Keratinocyte (primary cell): ENCODE data around the gene CAPN15. TPM values are rescaled to one million over a fixed set of nuclear protein-coding genes. Genes with fewer than 3 reads are reported as not detected.

Experiments used
- DNase-seq: peaks from one replicate; pipeline ENCODE4 v3.0.0-alpha.2; 2011; ENCODE audit warnings: low read depth, missing footprints, low spot score
- FAIRE-seq: peaks from 2 replicates; lab custom pipeline; 2011; peaks lifted over from hg19 to GRCh38; lab: Jason Lieb, UNC
- H2AFZ ChIP-seq: 2 replicates; pipeline ENCODE4 v1.6.0; 2012; ENCODE audit warnings: low read length, control low read depth, inconsistent platforms; ENCODE audit not compliant: control insufficient read depth
- H3K27ac ChIP-seq: 2 replicates; pipeline ENCODE4 v1.5.1; 2011; ENCODE audit warnings: low read length; ENCODE audit not compliant: control insufficient read depth, insufficient read depth
- H3K27me3 ChIP-seq: 3 replicates; pipeline ENCODE4 v1.6.0; 2011; ENCODE audit warnings: low read length; ENCODE audit not compliant: control insufficient read depth, insufficient read depth; ENCODE audit errors: extremely low read depth
- H3K36me3 ChIP-seq, 2 experiments: 2 replicates in 1 of 2; 3 replicates in 1 of 2; pipeline ENCODE4 v1.5.1; 2011; ENCODE audit warnings: low read length in 2 of 2, mild to moderate bottlenecking in 1 of 2; ENCODE audit not compliant: control insufficient read depth in 2 of 2, insufficient read depth in 2 of 2; ENCODE audit errors: extremely low read depth in 1 of 2
- H3K4me1 ChIP-seq: 3 replicates; pipeline ENCODE4 v1.5.1; 2011; ENCODE audit warnings: low read length; ENCODE audit not compliant: control insufficient read depth, insufficient read depth; ENCODE audit errors: extremely low read depth
- H3K4me2 ChIP-seq: 3 replicates; pipeline ENCODE4 v1.6.0; 2011; ENCODE audit warnings: low read depth, low read length; ENCODE audit not compliant: control insufficient read depth, insufficient read depth; ENCODE audit errors: extremely low read depth
- H3K4me3 ChIP-seq, 3 experiments: fragments of 200-600 bp in 1 of 3; sonication (generic) in 1 of 3; 2 replicates in 2 of 3; 3 replicates in 1 of 3; pipeline ENCODE4 v1.5.1; 2011 to 2016; ENCODE audit warnings: low read length in 3 of 3, mild to moderate bottlenecking in 3 of 3, control low read depth in 2 of 3, inconsistent platforms in 1 of 3, low read depth in 1 of 3, mixed read lengths in 1 of 3, mixed run types in 1 of 3, moderate library complexity in 1 of 3; ENCODE audit not compliant: control insufficient read depth in 2 of 3, insufficient read depth in 2 of 3; ENCODE audit errors: extremely low read depth in 1 of 3
- H3K79me2 ChIP-seq: 2 replicates; pipeline ENCODE4 v1.6.0; 2012; ENCODE audit warnings: low read length; ENCODE audit not compliant: control insufficient read depth, insufficient read depth
- H3K9ac ChIP-seq: 3 replicates; pipeline ENCODE4 v1.6.0; 2011; ENCODE audit warnings: low read length; ENCODE audit not compliant: control insufficient read depth, insufficient read depth; ENCODE audit errors: extremely low read depth
- H3K9me1 ChIP-seq: 3 replicates; pipeline ENCODE4 v1.6.0; 2011; ENCODE audit warnings: low read length; ENCODE audit not compliant: control insufficient read depth, insufficient read depth; ENCODE audit errors: extremely low read depth
- H3K9me3 ChIP-seq: 2 replicates; pipeline ENCODE4 v1.5.1; 2012; ENCODE audit warnings: low read depth, low read length; ENCODE audit not compliant: control insufficient read depth
- H4K20me1 ChIP-seq: 3 replicates; pipeline ENCODE4 v1.6.0; 2011; ENCODE audit warnings: low read length; ENCODE audit not compliant: control insufficient read depth, insufficient read depth; ENCODE audit errors: extremely low read depth
- CTCF ChIP-seq, 3 experiments: IDR thresholded peaks in 1 of 3; conservative IDR thresholded peaks in 1 of 3; optimal IDR thresholded peaks in 1 of 3; 2 replicates in 2 of 3; 3 replicates in 1 of 3; pipeline versions ENCODE3 to v1.5.1; 2011; ENCODE audit warnings: low read length in 3 of 3, mild to moderate bottlenecking in 3 of 3, moderate library complexity in 2 of 3, control low read depth in 1 of 3, inconsistent platforms in 1 of 3; ENCODE audit not compliant: insufficient read depth in 2 of 3; ENCODE audit errors: extremely low read depth in 1 of 3
- EZH2 ChIP-seq: IDR thresholded peaks from one replicate; pipeline ENCODE4 v1.6.1; 2012; ENCODE audit warnings: inconsistent platforms, mild to moderate bottlenecking, low read length, moderate library complexity
- dilution Hi-C: fragments of 300-500 bp; cut with MboI; formaldehyde crosslinking; loops from one replicate; pipeline ENCODE4 v1.7.0; 2020; ENCODE audit warnings: low sequenced_read_pairs; ENCODE audit not compliant: extremely low pct_ligation_motif_present
- polyA plus RNA-seq, 5 experiments: library from polyadenylated mRNA; depleted of rRNA in 3 of 5; stranded (reverse) in 3 of 5; stranded (forward) in 1 of 5; unstranded in 1 of 5; fragments of >200 nt; gene quantifications; 1 replicate in 1 of 5; 2 replicates in 3 of 5; 3 replicates in 1 of 5; pipeline versions ENCODE4 v1.2.1 to v1.2.3, GENCODE V29; 2011 to 2012; ENCODE audit warnings: missing spikeins in 2 of 5, low read depth in 1 of 5, low replicate concordance in 1 of 5

CAPN15 gene
- polyA plus RNA-seq, 1 donor (not counting 4 experiments of a cell fraction or from before 2014, with no cell fraction given): 7.9 TPM

GRCh38 chr16:586047-586644 is 58.6 kb downstream of the CAPN15 start:
- H3K4me2 ChIP-seq: no peak overlapping the region
- peaks cover 0 to 1% of the 10 kb centered on the region in 2 experiments for H3K36me3 ChIP-seq
- peaks cover 20% of the 10 kb centered on the region for H3K4me1 ChIP-seq
- peaks cover 17% of the 10 kb centered on the region for H3K79me2 ChIP-seq
- dilution Hi-C loops: no loop called here
- H3K9me3 ChIP-seq: no peaks in the 10 kb centered on the region
- no peak for DNase-seq
- TF ChIP-seq CTCF (optimal IDR thresholded peaks at IDR 0.05 in 1 of 3, IDR thresholded peaks at IDR 0.05 in 1 of 3, conservative IDR thresholded peaks at IDR 0.05 in 1 of 3; ENCODE audit: extremely low read depth in 1 of 3, insufficient read depth in 2 of 3, low read length in 3 of 3) (no peak), EZH2 (no peak)
- H3K4me3 ChIP-seq: no peak overlapping the region
- no peak for FAIRE-seq
- peaks cover 3% of the 10 kb centered on the region for H3K9me1 ChIP-seq
- no peak overlapping the region for H3K9ac ChIP-seq
- no peak overlapping the region for H2AFZ ChIP-seq
- H3K27me3 ChIP-seq: peaks cover 3% of the 10 kb centered on the region
- H4K20me1 ChIP-seq: peaks cover 7% of the 10 kb centered on the region
- H3K27ac ChIP-seq: no peak overlapping the region

GRCh38 chr16:586645-587590 is 59.4 kb downstream of the CAPN15 start:
- Histone ChIP-seq H3K9me1 (peaks cover 5% of the 10 kb centered on the region), H3K4me3 (peak overlapping the region in 1 of 3 experiments; percentile 90), H3K4me2 (peak overlapping the region; percentile 94), H3K27me3 (peaks cover 3% of the 10 kb centered on the region), H2AFZ (no peak overlapping the region), H3K36me3 (peaks cover 0 to 1% of the 10 kb centered on the region in 2 experiments), H3K9ac (peak overlapping the region; percentile 89), H3K27ac (no peak overlapping the region), H4K20me1 (peaks cover 10% of the 10 kb centered on the region), H3K79me2 (peaks cover 20% of the 10 kb centered on the region), H3K9me3 (no peaks in the 10 kb centered on the region), H3K4me1 (peaks cover 27% of the 10 kb centered on the region)
- no peak for TF ChIP-seq EZH2
- TF ChIP-seq CTCF (optimal IDR thresholded peaks at IDR 0.05 in 1 of 3, IDR thresholded peaks at IDR 0.05 in 1 of 3, conservative IDR thresholded peaks at IDR 0.05 in 1 of 3; ENCODE audit: extremely low read depth in 1 of 3, insufficient read depth in 2 of 3, low read length in 3 of 3): no peak
- no peak for DNase-seq
- dilution Hi-C loops: no loop called here
- no peak for FAIRE-seq
